ENCODE results near the gene ANKRD23.

- TF ChIP-seq CTCF (IDR thresholded peaks at IDR 0.05; ENCODE audit: low read length) (no peak), EZH2 (IDR thresholded peaks at IDR 0.05; ENCODE audit: borderline replicate concordance, low read length) (no peak)
These were observed 29.9 kb upstream of the ANKRD23 start for GRCh38 chr2:96873651-96874096.

All from OCI-LY1 (cell line).